CD4-positive, alpha-beta T cell (primary cell): Measurements from ENCODE around the gene CDC14A. TPM values are rescaled to one million over a fixed set of nuclear protein-coding genes. Genes with fewer than 3 reads are reported as not detected.

ENCODE experiments used
- ATAC-seq: fragments of 200-7000 bp; cut with Tn5 transposase; one replicate; pipeline ENCODE4 v1.10.0; 2022; ENCODE audit warnings: mild to moderate bottlenecking; ENCODE audit not compliant: poor library complexity
- CTCF ChIA-PET: fragments of 350-600 bp; sonication (Branson Sonifier 250); formaldehyde crosslinking; loops from one replicate; lab custom pipeline; 2021; ENCODE audit warnings: antibody characterized with exemption, inconsistent platforms; lab: Charles Lee
- POLR2A ChIA-PET: fragments of 350-600 bp; sonication (Branson Sonifier 250); formaldehyde crosslinking; loops from one replicate; lab custom pipeline; 2021; ENCODE audit warnings: antibody characterized with exemption, inconsistent platforms; lab: Charles Lee
- DNase-seq, 14 experiments: peaks; one replicate each; pipeline ENCODE4 v3.0.0-alpha.2; 2013 to 2020; ENCODE audit warnings: mixed read lengths in 2 of 14
- H3K27ac ChIP-seq, 2 donors: one replicate each; pipeline versions ENCODE4 v1.5.1 to v1.7.0; 2013; ENCODE audit warnings: low read length in 2 of 2, low read depth in 1 of 2, mild to moderate bottlenecking in 1 of 2
- H3K27me3 ChIP-seq, 2 experiments: 1 replicate in 1 of 2; 2 replicates in 1 of 2; pipeline versions ENCODE4 v1.6.1 to v1.7.0; 2013; ENCODE audit warnings: low read length in 2 of 2, control low read depth in 1 of 2, mild to moderate bottlenecking in 1 of 2, moderate library complexity in 1 of 2; ENCODE audit not compliant: insufficient read depth in 2 of 2, control insufficient read depth in 1 of 2
- H3K36me3 ChIP-seq: one replicate; pipeline ENCODE4 v1.6.1; 2013; ENCODE audit warnings: low read length, control low read depth; ENCODE audit not compliant: insufficient read depth
- H3K4me1 ChIP-seq: one replicate; pipeline ENCODE4 v1.6.1; 2013; ENCODE audit warnings: low read length, control low read depth; ENCODE audit not compliant: insufficient read depth
- H3K4me3 ChIP-seq: one replicate; pipeline ENCODE4 v1.5.1; 2013; ENCODE audit warnings: mild to moderate bottlenecking, low read length, moderate library complexity
- H3K9me3 ChIP-seq, 2 experiments: 1 replicate in 1 of 2; 2 replicates in 1 of 2; pipeline versions ENCODE4 v1.6.1 to v1.7.0; 2013; ENCODE audit warnings: low read length in 2 of 2, mild to moderate bottlenecking in 2 of 2, control low read depth in 1 of 2, moderate library complexity in 1 of 2; ENCODE audit not compliant: control insufficient read depth in 1 of 2, insufficient read depth in 1 of 2
- H3K27ac Mint-ChIP-seq: one replicate; pipeline ENCODE4 v1.8.0; 2020; ENCODE audit warnings: mixed read lengths
- H3K27me3 Mint-ChIP-seq: one replicate; pipeline ENCODE4 v1.8.0; 2021; ENCODE audit warnings: mixed read lengths
- H3K36me3 Mint-ChIP-seq: one replicate; pipeline ENCODE4 v1.8.0; 2021; ENCODE audit warnings: low read depth, mixed read lengths
- H3K4me1 Mint-ChIP-seq: one replicate; pipeline ENCODE4 v1.8.0; 2021; ENCODE audit warnings: low read depth, mixed read lengths
- H3K4me3 Mint-ChIP-seq: one replicate; pipeline ENCODE4 v1.8.0; 2020; ENCODE audit warnings: mild to moderate bottlenecking, mixed read lengths
- H3K9me3 Mint-ChIP-seq: one replicate; pipeline ENCODE4 v1.8.0; 2020; ENCODE audit warnings: mixed read lengths
- CTCF ChIP-seq: fragments of 200-600 bp; IDR thresholded peaks from one replicate; pipeline ENCODE4 v1.8.0; 2022; ENCODE audit warnings: antibody characterized with exemption, mild to moderate bottlenecking
- intact Hi-C, 2 experiments: fragments of 100-400 bp; cut with DNase I in 1 of 2; cut with micrococcal nuclease in 1 of 2; formaldehyde crosslinking; loops; one replicate each; pipeline versions ENCODE4 v1.15.1 to v1.9.0; 2023 to 2025; cut with DNase I, micrococcal nuclease
- total RNA-seq, 174 experiments: library from RNA in 2 of 174; stranded (reverse) in 2 of 174; gene quantifications; one replicate each; pipeline ENCODE4 v1.2.3 and lab custom pipeline; 2021 to 2026

Gene CDC14A
- total RNA-seq, 2 experiments from 2014 or later, result 174 to 182 TPM

GRCh38 chr1:100340494-100340893 is 11.8 kb upstream of the CDC14A start:
- no peaks in the 10 kb centered on the region for H3K27me3 ChIP-seq
- H3K27me3 Mint-ChIP-seq, result no peaks in the 10 kb centered on the region
- no peaks in the 10 kb centered on the region for H3K36me3 ChIP-seq
- DNase-seq (no peak), ATAC-seq (no peak)
- TF ChIP-seq CTCF, result no peak
- ChIA-PET CTCF (no interaction called here), POLR2A (no interaction called here)
- no peaks in the 10 kb centered on the region for H3K4me1 ChIP-seq
- H3K36me3 Mint-ChIP-seq, result no peaks in the 10 kb centered on the region
- H3K4me1 Mint-ChIP-seq, result no peaks in the 10 kb centered on the region
- no peak overlapping the region for H3K27ac Mint-ChIP-seq
- intact Hi-C loops, result loop anchor here in 1 of 2 experiments (10.0 kb wide), 1 partner anchor 46 kb away; no protein-coding TSS in a partner anchor
- no peak overlapping the region for H3K27ac ChIP-seq
- H3K4me3 ChIP-seq, result no peak overlapping the region
- no peaks in the 10 kb centered on the region for H3K9me3 Mint-ChIP-seq
- no peaks in the 10 kb centered on the region for H3K9me3 ChIP-seq
- H3K4me3 Mint-ChIP-seq, result no peak overlapping the region

GRCh38 chr1:100342348-100342747 is 10.0 kb upstream of the CDC14A start:
- Mint-ChIP-seq H3K27me3 (no peaks in the 10 kb centered on the region), H3K36me3 (no peaks in the 10 kb centered on the region), H3K27ac (no peak overlapping the region), H3K4me3 (no peak overlapping the region), H3K9me3 (no peaks in the 10 kb centered on the region), H3K4me1 (no peaks in the 10 kb centered on the region)
- ChIA-PET CTCF (no interaction called here), POLR2A (interaction anchor here (0.5 kb wide), 1 partner anchor 98 kb away, joined by 3 read pairs; no protein-coding TSS in a partner anchor)
- Histone ChIP-seq H3K27me3 (no peaks in the 10 kb centered on the region), H3K9me3 (no peaks in the 10 kb centered on the region), H3K27ac (no peak overlapping the region), H3K4me1 (no peaks in the 10 kb centered on the region), H3K4me3 (no peak overlapping the region), H3K36me3 (no peaks in the 10 kb centered on the region)
- no peak for ATAC-seq
- no peak for TF ChIP-seq CTCF
- no peak for DNase-seq
- intact Hi-C loops, result loop anchor here in 1 of 2 experiments (10.0 kb wide), 1 partner anchor 48 kb away; no protein-coding TSS in a partner anchor

- Histone ChIP-seq H3K4me3 (no peak overlapping the region), H3K27ac (no peak overlapping the region), H3K4me1 (no peaks in the 10 kb centered on the region), H3K36me3 (no peaks in the 10 kb centered on the region), H3K9me3 (no peaks in the 10 kb centered on the region), H3K27me3 (no peaks in the 10 kb centered on the region)
- Mint-ChIP-seq H3K4me1 (no peaks in the 10 kb centered on the region), H3K36me3 (no peaks in the 10 kb centered on the region), H3K4me3 (no peak overlapping the region), H3K27ac (no peak overlapping the region), H3K9me3 (no peaks in the 10 kb centered on the region), H3K27me3 (no peaks in the 10 kb centered on the region)
- ChIA-PET POLR2A (no interaction called here), CTCF (no interaction called here)
- intact Hi-C loops, result loop anchor here in 1 of 2 experiments (10.0 kb wide), 1 partner anchor 49 kb away; no protein-coding TSS in a partner anchor
- ATAC-seq (no peak), DNase-seq (no peak)
- no peak for TF ChIP-seq CTCF
Observed at GRCh38 chr1:100343897-100344296, 8.4 kb upstream of the CDC14A start.
